ENCODE data around the gene FRMD5. TPM values are rescaled to one million over a fixed set of nuclear protein-coding genes. Genes with fewer than 3 reads are reported as not detected.
A peak's percentile ranks its signal among the peaks of the same experiment; 100 is the strongest.
"Not testable (repeated sequence)": the region's sequence is repeated elsewhere in the genome, so short reads cannot be mapped to it uniquely, and the experiment has no call there.

Gene FRMD5
- total and polyA plus RNA-seq, 2 donors: 0.32 to 2.9 TPM

DNA sequence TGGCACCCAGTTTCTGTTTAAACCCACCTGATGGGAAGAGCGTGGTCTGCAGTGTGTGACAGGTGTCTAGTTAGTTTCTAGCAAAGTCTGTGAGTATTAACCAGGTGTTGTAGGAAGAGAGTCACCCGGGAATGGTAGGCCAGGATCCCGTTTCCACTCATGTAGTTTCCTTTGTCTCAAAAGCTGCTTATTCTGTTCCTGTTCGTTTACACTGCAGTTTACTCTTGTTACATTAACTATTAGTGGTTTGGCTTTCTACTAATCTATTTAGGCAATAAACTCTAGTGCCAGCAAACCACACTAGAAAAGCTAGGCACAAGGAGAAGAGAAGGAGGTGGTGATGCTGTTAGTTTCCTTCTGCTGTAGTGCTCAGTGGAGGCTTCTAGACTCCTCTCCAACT lies 335.5 kb downstream of the FRMD5 start:
- no peaks in the 10 kb centered on the region for H3K4me1 ChIP-seq (ENCODE audit: insufficient read depth)
- 73% methylated on average over 4 of the region's 4 CpGs for WGBS
- no peak overlapping the region for H3K4me3 ChIP-seq (ENCODE audit: low read depth, low read length)
- DNase-seq (ENCODE audit: extremely low spot score): no peak
- peaks cover 2% of the 10 kb centered on the region for H3K36me3 ChIP-seq (ENCODE audit: insufficient read depth)
- H3K27ac ChIP-seq (ENCODE audit: low read depth): no peak overlapping the region

DNA sequence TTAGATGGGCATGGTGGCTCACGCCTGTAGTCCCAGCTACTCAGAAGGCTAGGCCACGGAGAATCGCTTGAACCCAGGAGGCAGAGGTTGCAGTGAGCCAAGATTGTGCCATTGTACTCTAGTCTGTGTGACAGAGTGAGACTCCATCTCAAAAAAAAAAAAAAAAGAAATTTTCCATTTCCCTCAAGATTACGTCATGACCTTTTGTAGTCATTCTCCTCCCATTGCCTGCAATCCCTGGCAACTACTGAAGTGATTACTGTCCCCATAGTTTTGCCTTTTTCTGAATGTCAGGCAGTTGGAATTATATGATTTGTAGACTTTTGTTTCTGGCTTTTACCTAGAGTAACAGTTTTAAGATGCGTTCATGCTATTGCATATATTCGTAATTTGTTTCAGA lies 340.3 kb downstream of the FRMD5 start:
- no peak overlapping the region for H3K4me3 ChIP-seq (ENCODE audit: low read depth, low read length)
- H3K4me1 ChIP-seq (ENCODE audit: insufficient read depth): no peaks in the 10 kb centered on the region
- 95% methylated on average over 6 of the region's 6 CpGs for WGBS
- no peak for DNase-seq (ENCODE audit: extremely low spot score)
- H3K27ac ChIP-seq (ENCODE audit: low read depth): no peak overlapping the region
- peaks cover 5% of the 10 kb centered on the region for H3K36me3 ChIP-seq (ENCODE audit: insufficient read depth)

GRCh38 chr15:43852607-43853006 lies 342.5 kb downstream of the FRMD5 start:
- DNase-seq (ENCODE audit: extremely low spot score): no peak
- Histone ChIP-seq H3K4me3 (ENCODE audit: low read depth, low read length) (no peak overlapping the region), H3K27ac (ENCODE audit: low read depth) (no peak overlapping the region), H3K4me1 (ENCODE audit: insufficient read depth) (no peaks in the 10 kb centered on the region), H3K36me3 (ENCODE audit: insufficient read depth) (peaks cover 3% of the 10 kb centered on the region)
- 99% methylated on average over 4 of the region's 4 CpGs for WGBS

DNA sequence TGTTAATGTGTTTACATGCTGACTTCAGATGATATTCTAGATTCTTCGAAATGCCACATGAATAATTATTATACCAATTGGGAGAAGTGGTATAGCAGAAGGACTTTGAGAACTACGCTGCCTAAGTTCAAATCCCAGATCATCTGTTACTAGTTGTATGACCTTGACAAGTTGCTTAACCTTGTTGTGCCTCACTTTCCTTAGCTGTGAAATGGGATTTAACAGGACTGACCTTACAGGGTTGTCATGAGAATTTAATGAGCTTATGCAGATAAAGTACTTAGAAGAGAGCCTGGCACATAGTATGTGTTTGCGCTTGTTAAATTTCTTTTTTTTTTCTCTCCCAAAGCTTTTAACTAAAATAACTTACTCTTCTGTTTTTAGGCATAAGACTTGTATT lies 343.8 kb downstream of the FRMD5 start:
- Histone ChIP-seq H3K4me1 (ENCODE audit: insufficient read depth) (no peaks in the 10 kb centered on the region), H3K36me3 (ENCODE audit: insufficient read depth) (peaks cover 3% of the 10 kb centered on the region), H3K27ac (ENCODE audit: low read depth) (no peak overlapping the region), H3K4me3 (ENCODE audit: low read depth, low read length) (no peak overlapping the region)
- no peak for DNase-seq (ENCODE audit: extremely low spot score)
- 98% methylated on average over 3 of the region's 3 CpGs for WGBS

DNA sequence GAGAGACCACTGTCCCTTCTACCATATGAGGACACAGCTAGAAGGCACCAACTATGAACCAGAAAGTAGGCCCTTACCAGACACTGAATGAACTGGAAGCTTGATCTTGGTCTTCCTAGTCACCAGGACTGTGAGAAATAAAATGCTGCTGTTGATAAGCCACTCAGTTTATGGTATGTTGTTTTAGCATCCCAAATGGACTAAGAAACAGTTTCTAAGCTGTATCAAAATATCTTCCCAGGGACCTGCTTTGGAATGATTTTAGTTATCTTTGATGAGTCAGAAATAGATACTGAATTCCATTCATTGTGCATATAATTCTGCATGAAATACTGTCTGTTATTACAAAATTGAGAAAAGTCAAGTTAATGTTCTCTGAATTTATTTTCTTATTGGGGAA lies 349.6 kb downstream of the FRMD5 start:
- H3K36me3 ChIP-seq (ENCODE audit: insufficient read depth): no peaks in the 10 kb centered on the region
- no peak overlapping the region for H3K4me3 ChIP-seq (ENCODE audit: low read depth, low read length)
- no peak for DNase-seq (ENCODE audit: extremely low spot score)
- H3K27ac ChIP-seq (ENCODE audit: low read depth): no peak overlapping the region
- no peaks in the 10 kb centered on the region for H3K4me1 ChIP-seq (ENCODE audit: insufficient read depth)

DNA sequence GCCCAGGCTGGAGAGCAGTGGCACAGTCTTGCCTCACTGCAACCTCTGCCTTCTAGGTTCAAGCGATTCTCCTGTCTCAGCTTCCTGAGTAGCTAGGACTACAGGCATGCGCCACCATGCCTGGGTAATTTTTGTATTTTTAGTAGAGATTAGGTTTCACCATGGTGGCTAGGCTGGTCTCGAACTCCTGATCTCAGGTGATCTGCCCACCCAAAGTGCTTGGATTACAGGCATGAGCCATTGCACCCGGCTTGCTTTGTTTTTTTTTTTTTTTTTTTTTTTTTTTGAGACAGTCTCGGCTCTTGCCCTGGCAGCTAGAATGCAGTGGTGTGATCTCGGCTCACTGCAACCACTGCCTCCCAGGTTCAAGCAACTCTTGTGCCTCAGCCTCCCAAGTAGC lies 362.6 kb downstream of the FRMD5 start:
- H3K4me1 ChIP-seq (ENCODE audit: insufficient read depth); H3K27ac ChIP-seq (ENCODE audit: low read depth); DNase-seq (ENCODE audit: extremely low spot score); H3K4me3 ChIP-seq (ENCODE audit: low read depth, low read length); H3K36me3 ChIP-seq (ENCODE audit: insufficient read depth): not testable (repeated sequence)
- 89% methylated on average over 6 of the region's 6 CpGs for WGBS

GRCh38 chr15:43831519-43832052 lies 363.5 kb downstream of the FRMD5 start:
- H3K4me1 ChIP-seq (ENCODE audit: insufficient read depth); H3K4me3 ChIP-seq (ENCODE audit: low read depth, low read length); H3K36me3 ChIP-seq (ENCODE audit: insufficient read depth); DNase-seq (ENCODE audit: extremely low spot score); H3K27ac ChIP-seq (ENCODE audit: low read depth): not testable (repeated sequence)
- WGBS: 93% methylated on average over 14 of the region's 14 CpGs

- DNase-seq (ENCODE audit: extremely low spot score); H3K36me3 ChIP-seq (ENCODE audit: insufficient read depth); H3K27ac ChIP-seq (ENCODE audit: low read depth); H3K4me1 ChIP-seq (ENCODE audit: insufficient read depth); H3K4me3 ChIP-seq (ENCODE audit: low read depth, low read length): not testable (repeated sequence)
- 98% methylated on average over 9 of the region's 9 CpGs for WGBS
Measured at GRCh38 chr15:43830691-43831275, 364.3 kb downstream of the FRMD5 start.

DNA sequence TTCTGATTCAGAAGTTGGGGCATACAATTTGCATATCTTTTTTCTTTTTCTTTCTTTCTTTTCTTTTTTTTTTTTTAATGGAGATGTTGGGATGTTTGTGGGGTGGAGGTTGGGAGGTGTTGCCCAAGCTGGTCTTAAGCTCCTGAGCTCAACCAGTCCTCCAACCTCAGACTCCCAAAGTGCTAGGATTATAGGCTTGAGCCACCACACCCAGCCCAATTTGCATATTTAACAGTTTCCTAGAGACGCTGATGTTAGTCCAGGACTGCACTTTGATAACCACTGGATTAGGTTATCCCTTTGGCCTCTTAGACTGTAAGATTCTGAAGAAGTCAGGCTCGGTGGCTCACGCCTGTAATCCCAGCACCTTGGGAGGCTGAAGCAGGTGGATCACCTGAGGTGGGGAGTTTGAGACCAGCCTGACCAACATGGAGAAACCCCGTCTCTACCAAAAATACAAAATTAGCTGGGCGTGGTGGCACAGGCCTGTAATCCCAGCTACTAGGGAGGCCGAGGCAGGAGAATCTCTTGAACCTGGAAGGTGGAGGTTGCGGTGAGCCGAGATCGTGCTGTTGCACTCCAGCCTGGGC lies 365.0 kb downstream of the FRMD5 start:
- H3K4me1 ChIP-seq (ENCODE audit: insufficient read depth); H3K36me3 ChIP-seq (ENCODE audit: insufficient read depth); H3K27ac ChIP-seq (ENCODE audit: low read depth); H3K4me3 ChIP-seq (ENCODE audit: low read depth, low read length); DNase-seq (ENCODE audit: extremely low spot score): not testable (repeated sequence)
- 96% methylated on average over 9 of the region's 9 CpGs for WGBS

DNA sequence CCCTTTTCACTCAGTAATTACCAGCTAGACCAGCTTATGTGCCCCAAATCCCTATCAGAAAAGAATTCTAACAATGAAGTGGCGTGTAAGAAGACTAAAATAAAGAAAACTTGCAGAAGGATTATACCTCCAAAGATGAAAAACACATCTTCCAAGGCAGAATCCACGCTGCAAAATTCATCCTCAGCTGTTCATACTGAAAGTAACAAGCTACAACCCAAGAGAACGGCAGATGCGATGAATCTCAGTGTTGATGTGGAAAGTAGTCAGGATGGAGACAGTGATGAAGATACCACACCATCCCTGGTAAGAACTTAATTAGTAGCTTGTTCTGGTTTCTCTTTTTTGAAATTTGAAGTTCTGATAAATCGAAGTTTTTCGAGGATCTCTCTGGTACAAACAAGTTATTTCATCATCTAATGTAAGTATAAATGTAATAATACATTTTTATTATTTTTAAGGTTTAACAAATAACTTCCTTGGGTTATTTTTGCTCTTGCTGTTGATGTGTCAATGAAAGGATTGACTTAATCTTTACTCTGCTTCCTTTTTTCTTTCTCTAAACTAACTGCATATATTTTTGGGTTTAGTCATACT lies 366.9 kb downstream of the FRMD5 start:
- H3K36me3 ChIP-seq (ENCODE audit: insufficient read depth): no peaks in the 10 kb centered on the region
- no peak overlapping the region for H3K27ac ChIP-seq (ENCODE audit: low read depth)
- no peak for DNase-seq (ENCODE audit: extremely low spot score)
- 47% methylated on average over 6 of the region's 6 CpGs for WGBS
- H3K4me1 ChIP-seq (ENCODE audit: insufficient read depth): no peaks in the 10 kb centered on the region
- H3K4me3 ChIP-seq (ENCODE audit: low read depth, low read length): no peak overlapping the region

DNA sequence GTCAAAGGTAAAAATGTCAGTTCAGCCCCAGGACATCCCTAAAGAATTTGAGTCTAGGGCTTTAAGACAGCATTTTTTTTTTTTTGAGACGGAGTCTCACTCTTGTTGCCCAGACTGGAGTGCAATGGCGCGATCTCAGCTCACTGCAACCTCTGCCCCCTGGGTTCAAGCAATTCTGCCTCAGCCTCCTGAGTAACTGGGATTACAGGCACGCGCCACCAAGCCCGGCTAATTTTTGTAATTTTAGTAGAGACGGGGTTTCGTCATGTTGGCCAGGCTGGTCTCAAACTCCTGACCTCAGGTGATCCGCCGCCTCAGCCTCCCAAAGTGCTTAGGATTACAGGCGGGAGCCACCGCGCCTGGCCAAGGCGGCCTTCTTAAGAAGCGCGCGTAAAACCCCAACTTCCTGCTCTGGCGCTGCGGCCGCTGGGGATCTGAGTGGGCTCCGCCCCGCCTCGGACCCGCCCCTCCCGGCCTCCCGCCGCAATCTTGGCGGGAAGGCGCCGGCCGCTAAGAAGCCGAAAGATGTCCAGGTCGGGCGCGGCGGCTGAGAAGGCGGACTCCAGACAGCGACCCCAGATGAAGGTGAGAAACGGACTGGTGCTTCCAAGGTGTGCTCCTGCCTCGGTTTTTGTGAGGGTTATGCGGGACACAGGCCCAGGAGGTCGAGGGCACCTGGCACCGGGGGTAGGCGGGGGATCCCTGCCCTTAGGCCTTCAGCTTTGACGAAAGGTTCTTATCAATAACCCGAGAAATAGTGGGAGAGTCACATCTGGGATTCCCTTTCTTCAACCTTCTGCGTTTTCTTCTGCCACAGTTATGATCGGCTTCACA lies 368.3 kb downstream of the FRMD5 start, which contains the start of gene WDR76:
Gene WDR76, plus strand, starts transcription at position 495 of the 834 bp plus-strand sequence. Its CDS starts 31 bp downstream, at position 526.
- peak within 1 kb of the TSS; percentile 52 for H3K4me3 ChIP-seq (ENCODE audit: low read depth, low read length)
- peak within 1 kb of the TSS; percentile 74 for H3K27ac ChIP-seq (ENCODE audit: low read depth)
- H3K36me3 ChIP-seq (ENCODE audit: insufficient read depth): no peaks in the 10 kb centered on the region
- H3K4me1 ChIP-seq (ENCODE audit: insufficient read depth): no peaks in the 10 kb centered on the region
- WGBS: 5% methylated on average over 48 of the region's 48 CpGs
- peak; percentile 40 for DNase-seq (ENCODE audit: extremely low spot score)

DNA sequence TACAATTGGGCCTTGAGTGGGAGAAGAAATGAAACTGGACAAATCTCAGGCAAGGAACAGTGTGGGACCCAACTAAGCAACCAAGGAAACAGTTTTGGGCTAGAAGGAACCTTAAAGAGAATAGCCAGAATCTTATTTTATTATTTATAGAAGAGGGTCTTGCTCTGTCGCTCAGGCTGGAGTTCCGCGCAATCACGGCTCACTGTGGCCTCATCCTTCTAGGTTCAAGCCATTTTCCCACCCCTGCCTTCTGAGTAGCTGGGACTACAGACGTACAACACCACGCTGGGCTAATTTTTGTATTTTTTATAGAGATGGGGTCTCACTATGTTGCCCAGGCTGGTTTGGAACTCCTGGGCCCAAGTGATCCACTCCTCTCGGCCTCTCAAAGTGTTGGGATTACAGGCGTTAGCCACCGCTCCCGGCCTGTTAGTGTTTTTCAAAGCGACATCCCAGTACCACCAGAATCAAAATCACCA lies 369.0 kb downstream of the FRMD5 start:
- no peak overlapping the region for H3K27ac ChIP-seq (ENCODE audit: low read depth)
- no peak overlapping the region for H3K4me3 ChIP-seq (ENCODE audit: low read depth, low read length)
- no peaks in the 10 kb centered on the region for H3K36me3 ChIP-seq (ENCODE audit: insufficient read depth)
- 96% methylated on average over 11 of the region's 11 CpGs for WGBS
- no peak for DNase-seq (ENCODE audit: extremely low spot score)
- H3K4me1 ChIP-seq (ENCODE audit: insufficient read depth): no peaks in the 10 kb centered on the region

- DNase-seq (ENCODE audit: extremely low spot score); H3K4me1 ChIP-seq (ENCODE audit: insufficient read depth); H3K27ac ChIP-seq (ENCODE audit: low read depth); H3K36me3 ChIP-seq (ENCODE audit: insufficient read depth); H3K4me3 ChIP-seq (ENCODE audit: low read depth, low read length): not testable (repeated sequence)
- WGBS: 95% methylated on average over 11 of the region's 11 CpGs
Measured at GRCh38 chr15:43825305-43825704, 369.8 kb downstream of the FRMD5 start.
